ENCODE results near the gene DDX10.
"Not testable (repeated sequence)": the region's sequence is repeated elsewhere in the genome, so short reads cannot be mapped to it uniquely, and the experiment has no call there.

The DDX10 gene

DNA sequence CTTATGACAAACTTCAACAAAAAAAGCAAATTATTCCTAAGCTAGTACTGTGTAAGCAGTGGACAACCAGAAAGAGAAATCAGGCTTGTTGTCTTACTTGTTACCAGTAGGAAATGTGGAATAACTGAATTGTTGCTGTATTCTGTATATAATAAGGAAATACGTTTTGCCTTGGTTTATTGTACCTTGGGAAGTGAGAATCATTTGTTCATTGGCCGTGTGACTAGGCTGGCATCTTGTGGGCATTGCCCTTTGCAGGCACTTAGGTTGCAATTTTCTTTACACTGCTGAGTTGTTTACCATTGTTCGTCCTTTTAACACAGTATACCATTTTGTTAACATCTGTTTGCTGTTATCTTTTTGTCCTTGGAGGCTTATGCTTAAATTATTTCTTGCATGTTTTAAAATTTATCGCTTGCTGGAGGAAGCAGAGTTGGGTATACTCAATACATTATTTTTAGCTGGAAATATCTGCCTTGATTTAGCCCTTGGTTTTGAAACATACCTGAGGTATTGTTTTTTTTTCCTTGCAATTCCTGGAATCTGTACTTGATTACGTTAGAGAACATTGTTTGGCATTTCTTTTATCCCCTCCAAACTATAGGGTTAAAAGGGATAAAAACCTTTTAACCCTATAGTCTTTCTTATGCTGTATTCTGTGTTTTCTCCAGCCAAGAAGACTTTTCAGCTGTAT is 109.3 kb downstream of the DDX10 start:
- DNase-seq (ENCODE audit: low spot score) = no peak

DNA sequence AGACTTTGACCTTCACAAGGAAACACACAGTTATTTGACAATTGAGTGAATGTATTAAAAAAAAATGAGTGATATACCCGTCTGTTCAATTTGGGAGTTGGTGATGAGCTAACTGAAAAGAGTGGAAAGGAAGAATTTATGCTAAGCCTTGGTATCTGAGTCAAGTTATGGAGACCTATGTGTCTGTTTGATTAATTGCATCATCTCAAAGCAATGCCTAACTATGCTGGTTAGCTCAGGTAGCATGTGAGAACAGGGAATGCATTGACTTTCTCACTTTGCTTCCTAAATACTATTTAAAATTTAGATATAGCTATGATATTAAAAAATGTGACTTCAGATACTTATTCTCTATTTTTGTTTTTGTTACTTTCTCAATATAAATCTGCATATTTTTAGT is 110.5 kb downstream of the DDX10 start:
- DNase-seq (ENCODE audit: low spot score) = no peak

DNA sequence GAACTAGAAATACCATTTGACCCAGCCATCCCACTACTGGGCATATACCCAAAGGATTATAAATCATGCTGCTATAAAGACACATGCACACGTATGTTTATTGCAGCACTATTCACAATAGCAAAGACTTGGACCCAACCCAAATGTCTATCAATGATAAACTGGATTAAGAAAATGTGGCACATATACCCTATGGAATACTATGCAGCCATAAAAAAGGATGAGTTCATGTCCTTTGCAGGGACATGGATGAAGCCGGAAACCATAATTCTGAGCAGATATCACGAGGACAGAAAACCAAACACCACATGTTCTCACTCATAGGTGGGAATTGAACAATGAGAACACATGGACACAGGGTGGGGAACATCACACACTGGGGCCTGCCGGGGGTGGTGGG is 114.3 kb downstream of the DDX10 start:
- DNase-seq (ENCODE audit: low spot score) = not testable (repeated sequence)

DNA sequence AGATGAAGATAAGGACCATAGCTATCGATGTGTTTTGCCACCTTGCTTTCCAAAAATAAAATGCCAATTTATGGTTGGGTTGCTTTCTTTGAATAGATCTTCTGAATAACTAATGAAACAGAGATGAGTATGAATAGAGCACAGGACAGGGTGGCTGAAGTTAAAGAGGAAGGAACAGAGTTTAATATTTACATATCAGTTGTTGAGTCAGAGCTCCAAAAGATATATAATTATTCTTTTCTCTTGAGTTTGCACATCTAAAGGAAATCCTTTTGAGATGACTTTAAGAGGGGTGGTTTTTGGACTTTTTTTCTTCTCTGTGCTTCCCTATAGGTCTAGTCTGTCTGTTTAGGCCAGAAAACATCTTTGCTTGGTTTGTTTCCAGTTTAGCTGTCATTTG is 115.2 kb downstream of the DDX10 start:
- DNase-seq (ENCODE audit: low spot score) = no peak

DNA sequence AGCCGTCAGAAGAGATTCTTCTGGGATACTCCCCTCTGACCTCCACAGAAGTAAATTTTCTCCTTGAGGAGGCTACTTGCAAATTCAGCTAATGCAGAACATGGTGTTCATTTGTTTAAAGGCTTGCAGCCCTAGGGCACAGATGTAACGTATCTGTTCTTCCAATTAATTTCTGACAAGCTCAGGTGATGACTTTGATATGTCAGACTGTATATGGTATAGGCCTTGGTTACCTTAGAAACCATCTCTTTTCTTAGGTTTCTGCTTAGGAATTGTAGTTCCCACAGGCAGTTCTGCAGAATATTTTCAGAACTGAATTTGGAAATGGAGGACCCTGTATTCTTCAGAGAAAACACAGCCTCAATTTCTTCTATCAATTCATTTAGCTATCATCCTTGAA is 117.1 kb downstream of the DDX10 start:
- no peak for DNase-seq (ENCODE audit: low spot score)

DNA sequence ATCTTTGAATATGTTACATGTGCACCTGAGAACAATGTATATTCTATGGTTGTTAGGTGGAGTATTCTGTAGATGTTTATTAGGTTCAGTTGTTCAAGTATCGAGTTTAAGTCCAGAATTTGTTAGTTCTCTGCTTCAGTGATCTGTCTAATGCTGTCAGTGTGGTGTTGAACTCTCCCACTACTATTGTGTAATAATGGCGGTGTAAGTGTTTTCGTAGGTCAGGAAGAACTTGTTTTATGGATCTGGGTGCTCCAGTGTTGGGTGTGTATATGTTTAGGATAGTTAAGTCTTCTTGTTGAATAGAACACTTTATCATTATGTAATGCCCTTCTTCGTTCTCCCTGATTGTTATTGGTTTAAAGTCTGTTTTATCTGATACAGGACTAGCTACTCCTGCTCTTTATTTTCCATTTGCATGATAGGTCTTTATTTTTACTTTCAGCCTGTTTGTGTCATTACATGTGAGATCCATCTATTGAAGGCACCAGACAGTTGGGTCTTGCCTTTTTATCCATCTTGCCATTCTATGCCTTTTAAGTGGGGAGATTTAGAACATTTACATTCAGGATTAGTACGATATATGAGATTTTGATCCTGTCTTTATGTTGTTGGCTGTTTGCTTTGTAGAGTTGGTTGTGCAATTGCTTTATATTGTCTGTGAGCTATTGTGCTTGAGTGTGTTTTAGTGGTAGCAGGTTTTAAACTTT is 121.6 kb downstream of the DDX10 start:
- DNase-seq (ENCODE audit: low spot score) = no peak

DNA sequence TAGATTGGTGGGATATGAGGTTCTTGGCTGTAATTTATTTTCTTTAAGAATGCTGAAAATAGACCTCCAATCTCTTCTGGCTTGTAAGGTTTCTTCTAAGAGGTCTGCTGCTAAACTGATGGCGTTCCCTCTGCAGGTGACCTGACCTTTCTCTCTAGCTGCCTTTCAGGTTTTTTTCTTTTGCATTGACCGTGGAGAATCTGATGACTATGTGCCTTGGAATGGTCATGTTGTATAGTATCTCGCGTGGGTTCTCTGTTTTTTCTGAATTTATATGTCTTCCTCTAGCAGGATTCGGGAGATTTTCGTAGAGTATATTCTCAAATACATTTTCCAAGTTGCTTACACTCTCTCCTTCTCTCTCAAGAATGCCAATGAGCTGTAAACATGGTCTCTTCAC is 122.2 kb downstream of the DDX10 start:
- DNase-seq (ENCODE audit: low spot score) = no peak

DNA sequence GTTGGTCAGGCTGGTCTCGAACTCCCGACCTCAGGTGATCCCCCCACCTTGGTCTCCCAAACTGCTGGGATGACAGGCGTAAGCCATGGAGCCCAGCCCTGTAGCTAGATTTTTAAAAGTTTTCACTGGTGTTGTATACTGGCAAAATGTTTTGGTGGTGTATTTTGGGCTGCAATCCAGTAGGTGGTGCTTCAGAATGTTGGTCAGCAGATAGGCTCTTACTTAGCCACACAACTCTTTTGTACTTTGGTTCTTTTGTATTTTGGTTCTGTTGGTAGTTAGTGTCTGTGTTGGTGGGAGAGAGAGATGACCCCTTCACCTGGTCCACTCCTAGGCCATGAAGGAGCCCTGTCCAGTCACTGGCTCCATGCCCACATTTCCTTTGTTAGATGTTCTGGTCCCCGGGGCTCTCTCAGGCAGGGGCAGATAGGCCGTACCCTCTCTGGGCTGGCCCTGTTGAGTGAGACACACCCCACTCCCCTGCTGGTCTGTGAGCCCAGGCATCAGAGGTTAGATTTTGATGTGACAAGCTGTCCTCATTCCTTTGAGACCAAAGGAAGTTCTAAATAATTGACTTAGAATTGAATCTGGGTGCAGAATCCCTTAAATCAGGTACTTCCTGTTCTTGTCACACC is 123.8 kb downstream of the DDX10 start:
- DNase-seq (ENCODE audit: low spot score) = no peak

DNA sequence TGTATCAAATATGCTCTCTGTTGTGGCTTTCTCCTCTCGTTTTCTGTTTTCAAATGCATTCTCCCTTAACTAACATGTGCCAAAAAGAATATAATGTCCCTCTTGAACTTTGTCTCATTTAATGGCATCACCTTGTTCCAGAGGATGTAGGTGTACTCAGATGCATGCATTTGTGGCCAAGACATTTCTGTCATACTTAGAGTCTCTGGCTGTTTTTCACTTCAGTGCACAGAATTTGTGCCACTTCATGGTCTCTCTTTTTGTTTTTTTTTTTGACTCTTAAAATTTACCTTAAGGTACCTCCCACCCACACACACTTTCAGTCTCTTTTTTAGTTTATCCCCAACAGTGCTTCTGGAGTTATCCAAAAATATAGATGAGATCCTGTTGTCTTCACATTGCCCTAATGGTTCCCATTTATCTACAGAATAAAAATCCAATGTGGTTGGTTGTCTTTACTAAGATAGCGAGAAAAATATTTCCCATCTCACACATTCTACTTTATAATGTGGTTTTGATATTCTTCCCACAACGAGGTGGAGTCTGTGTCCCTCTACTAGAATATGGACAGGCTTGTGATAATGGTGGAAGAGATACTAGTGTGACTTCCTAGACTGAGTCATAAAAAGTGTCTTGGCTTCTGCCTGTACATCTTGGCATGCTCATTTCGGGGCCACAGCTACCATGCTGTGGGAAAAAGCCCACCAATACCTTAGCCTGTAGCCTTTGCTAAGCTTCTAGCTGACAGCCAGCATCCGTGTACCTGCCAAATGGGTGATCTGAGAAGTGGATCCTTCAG is 125.8 kb downstream of the DDX10 start:
- no peak for DNase-seq (ENCODE audit: low spot score)

DNA sequence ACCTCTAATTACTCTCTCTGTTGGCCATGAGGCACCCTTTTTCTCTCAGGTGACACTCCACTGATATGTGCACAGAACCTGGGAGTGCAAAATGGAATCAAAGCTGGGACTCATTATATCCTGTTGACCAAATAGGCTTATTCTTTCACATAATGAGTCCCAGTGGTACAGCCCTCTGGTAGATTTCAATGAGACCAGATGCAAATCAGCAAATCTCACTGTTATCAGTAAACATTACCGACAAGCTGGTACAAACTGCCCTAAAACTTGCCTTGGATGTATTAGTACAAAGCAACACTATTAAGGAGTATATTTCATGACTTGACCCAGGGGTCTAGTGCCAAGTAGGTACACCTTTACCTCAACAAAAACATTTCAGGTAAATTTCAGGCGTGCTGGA is 128.3 kb downstream of the DDX10 start:
- no peak for DNase-seq (ENCODE audit: low spot score)

DNA sequence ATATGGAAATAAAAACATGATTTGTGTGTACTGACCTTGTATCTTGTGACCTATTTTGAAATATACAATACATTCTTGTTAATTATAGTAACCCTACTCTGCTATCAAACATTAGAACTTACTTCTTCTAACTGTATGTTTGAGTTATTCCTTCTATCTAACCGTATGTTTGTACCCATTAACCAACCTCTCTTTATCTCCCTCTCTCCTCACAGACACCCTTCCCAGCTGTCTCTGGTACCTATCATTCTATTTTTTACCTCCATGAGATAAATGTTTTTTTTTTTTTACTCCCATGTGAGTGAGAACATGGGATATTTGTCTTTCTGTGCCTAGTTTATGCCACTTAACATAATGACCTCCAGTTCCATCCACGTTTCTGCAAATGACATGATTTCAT is 128.7 kb downstream of the DDX10 start:
- no peak for DNase-seq (ENCODE audit: low spot score)

DNA sequence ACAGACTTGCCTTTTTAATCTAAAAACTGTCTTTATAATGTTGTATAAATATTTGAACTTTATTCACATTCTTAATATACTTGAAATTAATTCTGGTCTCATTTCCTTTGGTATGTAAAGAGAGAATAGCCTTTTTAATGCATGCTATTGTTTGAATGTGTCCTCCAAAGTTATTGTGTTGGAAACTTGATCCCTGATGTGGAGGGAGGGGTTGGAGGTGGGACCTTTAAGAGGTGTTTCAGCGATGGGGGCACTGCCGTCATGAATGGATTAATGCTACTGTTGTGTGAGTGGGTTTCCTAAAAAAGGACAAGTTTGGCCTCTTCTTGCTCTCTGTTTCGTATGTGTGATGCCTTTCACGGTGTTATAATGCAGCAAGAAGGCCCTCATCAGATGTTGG is 131.7 kb downstream of the DDX10 start:
- no peak for DNase-seq (ENCODE audit: low spot score)

DNA sequence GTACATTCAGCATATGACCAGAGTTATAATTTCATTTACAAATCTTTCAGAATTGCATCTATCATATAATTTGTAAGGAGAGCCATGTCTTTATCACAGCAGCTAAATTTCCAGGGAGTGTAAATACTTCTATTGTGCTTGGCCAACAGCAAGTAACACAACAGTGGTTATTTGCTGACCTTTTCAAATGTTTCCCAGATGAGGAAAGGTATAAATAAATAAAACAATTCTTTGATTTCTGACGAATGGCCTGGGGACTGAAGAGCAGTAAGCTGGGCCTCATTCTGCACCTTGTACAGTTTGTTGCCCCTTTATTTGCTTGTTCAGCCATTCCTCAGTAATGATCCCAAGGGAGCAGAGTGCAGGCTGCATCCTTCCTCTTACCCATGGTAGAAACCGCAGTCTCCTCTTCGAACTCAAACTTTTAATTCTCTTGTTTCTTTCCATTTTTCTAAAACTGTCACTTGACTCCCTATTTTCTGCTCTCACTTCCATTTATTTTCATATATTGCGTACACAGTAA is 132.8 kb downstream of the DDX10 start:
- no peak for DNase-seq (ENCODE audit: low spot score)

DNA sequence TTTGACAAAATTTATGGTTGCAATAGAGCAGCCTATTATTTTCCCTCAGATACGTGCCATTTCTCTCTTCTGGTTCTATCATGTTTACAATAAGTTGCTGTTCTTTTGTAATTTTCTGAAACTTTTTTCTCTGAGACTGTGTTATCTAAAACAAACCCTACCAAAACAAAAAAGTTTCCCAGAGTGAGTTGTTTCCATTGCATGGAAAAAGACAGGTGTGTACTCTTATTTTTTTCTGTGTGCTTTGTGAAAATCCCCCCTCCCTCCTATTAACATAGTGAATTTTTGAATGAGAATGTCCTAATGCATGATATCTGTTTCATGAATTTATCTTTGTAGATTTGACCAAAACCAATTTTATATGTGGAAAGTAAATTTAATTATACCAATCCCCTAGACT is 137.6 kb downstream of the DDX10 start:
- DNase-seq (ENCODE audit: low spot score) = no peak

DNA sequence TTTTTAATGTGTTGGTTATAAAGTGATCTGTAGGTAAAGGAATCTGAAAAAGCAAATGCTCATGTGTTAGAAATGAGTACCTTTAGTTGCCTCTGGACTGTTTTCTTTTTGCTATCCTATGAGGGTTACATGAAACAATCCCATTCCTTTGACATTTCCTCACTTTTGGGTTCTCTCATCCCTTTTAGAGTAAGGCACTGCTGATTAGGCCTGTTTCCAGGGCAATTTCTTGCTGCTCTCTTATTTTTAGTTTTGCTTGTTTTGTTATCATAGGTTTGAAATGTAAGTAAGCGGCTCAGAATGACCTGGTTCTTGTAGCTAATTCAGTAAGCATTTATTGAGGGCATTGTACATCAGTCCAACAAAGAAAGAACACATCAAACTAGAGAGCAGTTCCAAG is 138.9 kb downstream of the DDX10 start:
- DNase-seq (ENCODE audit: low spot score) = no peak

DNA sequence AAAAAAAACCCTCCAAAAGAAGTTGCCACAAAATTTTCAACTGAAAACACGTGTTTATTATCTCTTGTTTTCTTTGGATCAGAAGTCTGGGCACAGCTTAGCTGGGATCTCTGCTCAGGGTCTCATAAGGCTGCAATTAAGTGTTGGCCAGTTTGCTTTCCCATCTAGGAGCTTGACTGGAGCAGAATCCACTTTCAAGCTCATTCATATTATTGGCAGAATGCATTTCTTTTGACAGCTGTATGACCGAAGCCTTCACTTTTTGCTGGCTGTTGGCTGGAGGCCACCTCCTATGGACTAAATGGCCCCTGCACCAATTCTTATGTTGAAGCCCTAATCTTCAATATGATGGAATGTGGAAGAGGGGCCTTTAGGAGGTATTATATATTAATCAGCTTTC is 139.6 kb downstream of the DDX10 start:
- DNase-seq (ENCODE audit: low spot score) = no peak

DNA sequence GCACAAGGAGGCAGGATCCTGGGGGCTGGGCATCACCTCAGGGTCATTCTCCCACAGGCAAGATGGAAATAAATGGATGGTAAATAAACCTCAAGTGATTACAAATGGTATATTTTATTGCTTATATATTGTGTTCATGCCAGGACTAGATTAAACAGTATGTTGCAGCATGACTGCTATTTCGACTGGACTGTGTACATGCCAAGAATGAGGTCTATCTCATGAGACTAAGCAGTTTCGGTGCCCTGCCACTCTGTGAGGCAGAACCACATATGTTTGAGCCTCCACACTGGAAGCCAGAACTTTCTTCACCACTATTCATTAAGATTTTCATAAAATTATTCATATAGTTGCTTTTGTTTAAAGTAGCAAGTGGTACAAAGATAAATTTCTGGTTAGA is 140.2 kb downstream of the DDX10 start:
- no peak for DNase-seq (ENCODE audit: low spot score)

DNA sequence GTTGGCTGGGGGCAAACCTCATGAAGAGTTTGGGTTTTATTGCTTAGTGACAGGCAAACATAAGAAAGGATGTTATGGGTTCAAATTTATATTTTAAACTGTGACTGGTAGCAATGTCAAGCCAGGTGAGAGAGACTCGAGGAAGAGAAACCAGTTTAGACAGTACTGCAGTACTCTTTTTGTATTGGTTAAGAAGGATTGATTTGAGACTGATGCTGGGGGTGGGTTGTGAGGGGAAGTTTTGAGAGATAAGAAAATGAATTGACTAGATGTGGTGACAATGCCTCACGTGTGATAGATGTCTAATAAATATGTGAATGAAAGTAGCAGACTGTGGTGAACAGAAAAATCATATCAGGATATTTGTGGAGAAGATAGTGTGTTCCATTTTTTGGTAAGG is 142.4 kb downstream of the DDX10 start:
- DNase-seq (ENCODE audit: low spot score) = no peak

DNA sequence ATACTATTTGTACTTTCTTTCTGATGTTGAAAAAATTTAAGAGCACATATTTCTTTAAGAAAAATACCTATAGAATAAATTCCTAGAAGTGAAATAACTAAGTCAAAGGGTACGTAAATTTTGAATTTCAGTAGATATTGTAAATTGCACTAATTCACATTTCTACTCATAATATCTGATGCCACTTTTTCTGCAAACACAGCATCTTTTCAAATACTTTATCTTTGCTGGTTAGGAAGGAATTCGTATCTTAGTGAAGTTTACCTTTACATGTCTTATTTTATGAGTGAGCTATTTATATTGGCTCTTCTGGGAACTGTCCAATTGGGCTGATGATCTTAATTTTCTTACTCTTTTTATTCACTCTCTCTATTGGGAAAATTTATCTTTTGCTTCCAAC is 148.2 kb downstream of the DDX10 start:
- DNase-seq (ENCODE audit: low spot score) = no peak

DNA sequence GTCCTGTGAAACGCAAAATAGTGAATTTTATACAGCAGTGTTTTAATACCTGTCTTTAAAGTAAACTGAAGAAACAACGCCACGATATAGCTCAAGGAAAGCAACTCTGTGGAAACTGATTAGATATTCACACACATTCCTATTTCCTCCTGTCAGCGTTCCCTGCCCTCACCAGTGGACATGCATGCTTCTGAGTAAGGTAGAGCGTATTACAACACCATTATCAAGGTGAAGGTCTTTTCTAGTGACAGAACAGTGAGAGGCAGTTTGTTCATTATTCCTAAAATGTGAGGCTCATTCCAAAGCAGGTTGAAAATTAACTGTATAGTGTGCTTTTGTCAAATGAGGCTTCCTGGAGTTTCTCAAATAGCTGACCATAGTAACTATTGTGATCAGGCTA is 153.1 kb downstream of the DDX10 start:
- DNase-seq (ENCODE audit: low spot score) = no peak

DNA sequence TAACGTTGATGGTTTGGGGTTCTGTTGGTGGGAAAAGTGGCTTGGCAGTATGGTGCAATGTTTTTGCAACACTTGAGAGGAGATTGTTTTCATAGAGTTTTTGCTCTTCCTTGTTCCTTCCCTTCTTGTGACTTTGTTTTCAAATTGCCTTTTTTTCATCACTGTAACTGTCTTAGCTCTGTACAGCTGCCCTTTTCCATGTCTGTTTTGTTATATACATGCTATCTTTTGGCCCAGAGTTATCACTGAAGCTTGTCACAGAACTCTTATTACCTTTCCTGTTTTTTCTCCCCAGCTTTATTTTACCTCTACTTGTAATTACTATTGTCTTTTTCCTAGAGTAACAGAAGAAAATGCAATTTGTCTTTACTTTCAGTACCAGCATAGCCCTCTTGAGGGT is 154.1 kb downstream of the DDX10 start:
- DNase-seq (ENCODE audit: low spot score) = no peak

DNA sequence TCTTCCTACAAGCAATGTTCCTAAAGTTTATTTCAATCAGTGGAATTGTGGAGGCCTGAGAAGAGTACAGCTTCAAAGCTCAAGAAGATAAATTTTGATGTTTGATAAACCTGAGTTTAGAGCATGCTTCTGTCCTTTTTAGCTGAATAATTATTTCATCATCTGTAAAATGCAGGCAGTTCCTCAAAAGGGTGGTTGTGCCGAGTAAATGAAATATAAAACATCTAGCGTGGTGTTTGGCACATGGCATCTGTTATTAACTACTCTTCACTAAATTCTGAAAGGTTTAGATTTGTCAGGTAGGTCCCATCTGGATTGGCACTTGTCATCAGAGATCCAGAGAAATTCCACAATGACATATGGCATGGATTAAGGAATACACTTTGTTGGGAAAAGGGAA is 155.1 kb downstream of the DDX10 start:
- no peak for DNase-seq (ENCODE audit: low spot score)

DNA sequence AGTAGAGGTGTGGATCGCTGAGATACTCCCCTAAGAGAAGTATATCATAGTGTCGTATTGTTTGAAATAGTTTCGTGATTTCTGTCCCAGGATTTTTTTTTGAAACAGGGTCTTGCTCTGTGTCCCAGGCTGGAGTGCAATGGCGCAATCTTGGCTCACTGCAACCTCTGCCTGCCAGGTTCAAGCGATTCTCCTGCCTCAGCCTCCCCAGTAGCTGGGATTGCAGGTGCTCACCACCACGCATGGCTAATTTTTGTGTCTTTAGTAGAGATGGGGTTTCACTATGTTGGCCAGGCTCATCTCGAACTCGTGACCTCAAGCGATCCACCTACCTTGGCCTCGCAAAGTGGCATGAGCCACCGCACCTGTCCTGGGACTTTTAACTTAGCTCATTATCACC is 159.1 kb downstream of the DDX10 start:
- not testable (repeated sequence) for DNase-seq (ENCODE audit: low spot score)
